Suprapubic skin (tissue), 4 donors: Measurements from ENCODE around the gene CIRBP.

Experiments
- POLR2A ChIP-seq, 2 donors: fragments of 450-650 bp; IDR thresholded peaks; one replicate each; pipeline ENCODE4 v1.6.1; 2017; ENCODE audit warnings: antibody characterized with exemption in 2 of 2, mild to moderate bottlenecking in 2 of 2, moderate library complexity in 2 of 2
- POLR2AphosphoS5 ChIP-seq, 3 donors: sonication (generic); formaldehyde crosslinking; IDR thresholded peaks; one replicate each; pipeline ENCODE4 v1.6.1; 2017; ENCODE audit warnings: antibody characterized with exemption in 3 of 3
- TF ChIP-seq, protein P1 (sequence below), 2 donors: fragments of 200-600 bp in 1 of 2; fragments of 450-650 bp in 1 of 2; sonication (generic) in 1 of 2; IDR thresholded peaks; one replicate each; pipeline ENCODE4 v1.5.1; 2016 to 2019; ENCODE audit warnings: antibody characterized with exemption in 2 of 2, mild to moderate bottlenecking in 1 of 2, moderate library complexity in 1 of 2

DNA sequence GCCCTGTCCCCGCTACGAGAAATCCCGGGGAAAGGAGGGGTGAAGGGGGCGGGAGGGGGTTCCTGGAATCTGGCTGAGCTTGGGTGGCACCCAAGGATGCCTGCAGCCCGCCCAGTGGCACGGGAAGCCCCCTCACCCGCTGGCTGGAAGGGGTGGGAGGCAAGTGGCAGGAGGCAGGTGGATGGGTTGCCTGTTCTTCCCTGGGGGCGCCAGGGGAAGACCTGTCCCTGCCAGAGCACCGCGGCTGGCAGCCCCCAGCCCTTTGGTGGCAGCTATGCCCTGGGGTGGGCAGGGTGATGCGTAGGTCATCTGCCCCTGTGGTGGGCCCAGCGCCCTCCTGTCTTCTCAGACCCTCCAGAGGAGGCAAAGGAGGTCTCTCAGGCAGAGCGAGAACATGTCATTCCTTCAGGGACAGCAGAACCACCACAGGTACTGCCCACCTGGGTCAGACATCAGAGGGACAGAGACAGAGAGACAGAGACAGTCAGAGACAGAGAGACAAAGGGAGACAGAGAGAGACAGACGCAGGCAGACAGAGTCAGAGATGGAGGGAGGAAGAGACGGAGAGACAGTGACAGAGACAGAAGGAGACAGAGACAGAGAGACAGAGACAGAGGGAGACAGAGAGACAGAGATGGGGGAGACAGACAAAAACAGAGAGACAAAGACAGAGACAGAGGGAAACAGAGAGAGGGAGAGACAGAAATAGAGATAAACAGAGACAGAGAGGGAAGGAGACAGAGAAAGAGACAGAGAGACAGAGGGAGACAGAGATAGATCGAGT, 53.3 kb downstream of the CIRBP start:
- no peak for TF ChIP-seq POLR2AphosphoS5 (IDR thresholded peaks at IDR 0.05)
- no peak for TF ChIP-seq POLR2A (IDR thresholded peaks at IDR 0.05)
- TF ChIP-seq, protein P1, sequence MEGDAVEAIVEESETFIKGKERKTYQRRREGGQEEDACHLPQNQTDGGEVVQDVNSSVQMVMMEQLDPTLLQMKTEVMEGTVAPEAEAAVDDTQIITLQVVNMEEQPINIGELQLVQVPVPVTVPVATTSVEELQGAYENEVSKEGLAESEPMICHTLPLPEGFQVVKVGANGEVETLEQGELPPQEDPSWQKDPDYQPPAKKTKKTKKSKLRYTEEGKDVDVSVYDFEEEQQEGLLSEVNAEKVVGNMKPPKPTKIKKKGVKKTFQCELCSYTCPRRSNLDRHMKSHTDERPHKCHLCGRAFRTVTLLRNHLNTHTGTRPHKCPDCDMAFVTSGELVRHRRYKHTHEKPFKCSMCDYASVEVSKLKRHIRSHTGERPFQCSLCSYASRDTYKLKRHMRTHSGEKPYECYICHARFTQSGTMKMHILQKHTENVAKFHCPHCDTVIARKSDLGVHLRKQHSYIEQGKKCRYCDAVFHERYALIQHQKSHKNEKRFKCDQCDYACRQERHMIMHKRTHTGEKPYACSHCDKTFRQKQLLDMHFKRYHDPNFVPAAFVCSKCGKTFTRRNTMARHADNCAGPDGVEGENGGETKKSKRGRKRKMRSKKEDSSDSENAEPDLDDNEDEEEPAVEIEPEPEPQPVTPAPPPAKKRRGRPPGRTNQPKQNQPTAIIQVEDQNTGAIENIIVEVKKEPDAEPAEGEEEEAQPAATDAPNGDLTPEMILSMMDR (IDR thresholded peaks at IDR 0.05) = no peak
